Neuronal stem cell (in vitro differentiated cells): ENCODE data around the gene BBS7.

Experiments
- DNase-seq: peaks from one replicate; pipeline ENCODE4 v3.0.0-alpha.2; 2013; ENCODE audit warnings: low spot score
- H2AFZ ChIP-seq: one replicate; pipeline ENCODE4 v1.6.1; 2013; ENCODE audit warnings: mild to moderate bottlenecking, low read length, inconsistent platforms
- H2AK5ac ChIP-seq: 2 replicates; pipeline ENCODE4 v1.6.1; 2013; ENCODE audit warnings: low read depth, mild to moderate bottlenecking, inconsistent platforms, low read length, moderate library complexity, mixed read lengths
- H2BK120ac ChIP-seq: 2 replicates; pipeline ENCODE4 v1.6.1; 2013; ENCODE audit warnings: low read depth, mild to moderate bottlenecking, inconsistent platforms, low read length, moderate library complexity, mixed read lengths
- H2BK12ac ChIP-seq: one replicate; pipeline ENCODE4 v1.6.1; 2013; ENCODE audit warnings: low read length, inconsistent platforms
- H2BK15ac ChIP-seq: 2 replicates; pipeline ENCODE4 v1.6.1; 2013; ENCODE audit warnings: mild to moderate bottlenecking, low read length, inconsistent platforms, mixed read lengths
- H2BK5ac ChIP-seq: one replicate; pipeline ENCODE4 v1.6.1; 2013; ENCODE audit warnings: inconsistent platforms, mild to moderate bottlenecking, low read length, moderate library complexity
- H3K14ac ChIP-seq: one replicate; pipeline ENCODE4 v1.6.1; 2013; ENCODE audit warnings: low read length, inconsistent platforms
- H3K18ac ChIP-seq: 2 replicates; pipeline ENCODE4 v1.6.1; 2013; ENCODE audit warnings: low read length, inconsistent platforms
- H3K23ac ChIP-seq: 2 replicates; pipeline ENCODE4 v1.6.1; 2013; ENCODE audit warnings: low read depth, mild to moderate bottlenecking, mixed read lengths, low read length, inconsistent platforms; ENCODE audit not compliant: poor library complexity
- H3K27ac ChIP-seq: replicated peaks from 3 replicates; pipeline ENCODE4 v1.5.1; 2013; ENCODE audit warnings: low read length, inconsistent platforms
- H3K27me3 ChIP-seq, 3 experiments: 2 replicates each; pipeline ENCODE4 v1.6.1; 2013; ENCODE audit warnings: low read length in 3 of 3, mild to moderate bottlenecking in 2 of 3, inconsistent platforms in 1 of 3, low read depth in 1 of 3, mixed read lengths in 1 of 3, moderate library complexity in 1 of 3; ENCODE audit not compliant: control insufficient read depth in 3 of 3, insufficient read depth in 3 of 3
- H3K36me3 ChIP-seq, 2 donors: replicated peaks in 1 of 2; 2 replicates each; pipeline ENCODE4 v1.6.1; 2013; ENCODE audit warnings: low read length in 2 of 2; ENCODE audit not compliant: control insufficient read depth in 2 of 2, insufficient read depth in 2 of 2
- H3K4ac ChIP-seq: 2 replicates; pipeline ENCODE4 v1.6.1; 2013; ENCODE audit warnings: inconsistent platforms, mild to moderate bottlenecking, low read length, moderate library complexity
- H3K4me1 ChIP-seq, 2 donors: 1 replicate in 1 of 2; 2 replicates in 1 of 2; pipeline ENCODE4 v1.6.1; 2013; ENCODE audit warnings: low read length in 2 of 2, low read depth in 1 of 2; ENCODE audit not compliant: control insufficient read depth in 2 of 2, insufficient read depth in 1 of 2
- H3K4me2 ChIP-seq: one replicate; pipeline ENCODE4 v1.6.1; 2013; ENCODE audit warnings: mild to moderate bottlenecking, low read length, inconsistent platforms; ENCODE audit not compliant: insufficient read depth, poor library complexity, severe bottlenecking
- H3K4me3 ChIP-seq, 2 donors: 2 replicates each; pipeline ENCODE4 v1.5.1; 2013; ENCODE audit warnings: low read length in 2 of 2, mild to moderate bottlenecking in 2 of 2, inconsistent platforms in 1 of 2, moderate library complexity in 1 of 2
- H3K79me1 ChIP-seq: one replicate; pipeline ENCODE4 v1.6.1; 2013; ENCODE audit warnings: low read depth, mild to moderate bottlenecking, inconsistent platforms, low read length, moderate library complexity
- H3K9ac ChIP-seq: one replicate; pipeline ENCODE4 v1.6.1; 2013; ENCODE audit warnings: mild to moderate bottlenecking, low read depth, low read length, inconsistent platforms; ENCODE audit not compliant: poor library complexity
- H3K9me3 ChIP-seq, 2 donors: replicated peaks in 1 of 2; 2 replicates each; pipeline versions ENCODE3 to v1.6.1; 2013; ENCODE audit warnings: low read length in 2 of 2, mild to moderate bottlenecking in 2 of 2, inconsistent platforms in 1 of 2, low read depth in 1 of 2, mixed read lengths in 1 of 2, moderate library complexity in 1 of 2; ENCODE audit not compliant: control insufficient read depth in 2 of 2, insufficient read depth in 1 of 2
- H4K8ac ChIP-seq: one replicate; pipeline ENCODE4 v1.6.1; 2013; ENCODE audit warnings: low read depth, mild to moderate bottlenecking, inconsistent platforms, low read length, moderate library complexity
- H4K91ac ChIP-seq: one replicate; pipeline ENCODE4 v1.6.1; 2013; ENCODE audit warnings: low read length, low read depth, mild to moderate bottlenecking, inconsistent platforms; ENCODE audit not compliant: poor library complexity
- WGBS, 2 donors: extraction: QIAGEN DNeasy Blood & Tissue Kit; methylation state at CpG; one replicate each; pipeline ENCODE4 v1.1.7; 2013; ENCODE audit warnings: missing lambda C conversion rate in 2 of 2, mixed read lengths in 1 of 2; ENCODE audit not compliant: insufficient read length in 2 of 2, insufficient replicate concordance in 1 of 2; ENCODE audit errors: extremely low coverage in 2 of 2; 5-methylcytosine and 5-hydroxymethylcytosine counted together

Gene BBS7

GRCh38 chr4:121875652-121876051 is 5.4 kb upstream of the BBS7 start:
- H3K9ac ChIP-seq = no peak overlapping the region
- no peak overlapping the region for H2BK5ac ChIP-seq
- no peak overlapping the region for H2BK12ac ChIP-seq
- H3K4ac ChIP-seq = no peak overlapping the region
- H3K36me3 ChIP-seq = no peaks in the 10 kb centered on the region
- WGBS, 2 donors = no CpG with 5 or more reads among the region's 2 CpGs
- H4K91ac ChIP-seq = no peak overlapping the region
- no peak for DNase-seq
- no peak overlapping the region for H2AK5ac ChIP-seq
- H3K9me3 ChIP-seq = no peaks in the 10 kb centered on the region
- no peak overlapping the region for H2BK15ac ChIP-seq
- peaks cover 0 to 5% (median 0%) of the 10 kb centered on the region in 3 experiments for H3K27me3 ChIP-seq
- H3K79me1 ChIP-seq = no peaks in the 10 kb centered on the region
- H4K8ac ChIP-seq = no peak overlapping the region
- no peak overlapping the region for H3K23ac ChIP-seq
- no peak overlapping the region for H3K27ac ChIP-seq
- H2AFZ ChIP-seq = no peak overlapping the region
- no peak overlapping the region for H3K18ac ChIP-seq
- H3K4me2 ChIP-seq = no peak overlapping the region
- no peak overlapping the region for H3K14ac ChIP-seq
- H3K4me3 ChIP-seq = no peak overlapping the region
- peaks cover 2 to 6% of the 10 kb centered on the region in 2 donors for H3K4me1 ChIP-seq
- no peak overlapping the region for H2BK120ac ChIP-seq

DNA sequence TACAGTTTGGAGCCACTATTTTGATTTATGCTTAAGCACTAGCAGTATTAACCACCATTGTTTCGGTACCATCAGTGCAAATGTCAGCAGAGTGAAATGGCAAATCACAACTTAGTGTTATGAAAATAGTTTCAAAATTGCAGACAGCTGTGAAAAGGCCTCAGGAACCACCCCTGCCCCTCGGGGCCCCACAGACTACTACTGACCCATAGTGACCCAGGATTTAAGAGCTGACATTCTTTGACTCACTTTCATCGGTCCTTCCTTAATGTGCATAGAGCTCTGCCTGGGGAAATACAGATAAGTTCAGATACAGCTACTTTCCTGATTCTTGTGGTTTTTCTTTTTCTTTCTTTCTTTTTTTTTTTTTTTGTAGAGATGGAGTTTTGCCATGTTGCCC is 3.3 kb upstream of the BBS7 start:
- H3K18ac ChIP-seq = no peak overlapping the region
- no peak overlapping the region for H2BK15ac ChIP-seq
- no peak overlapping the region for H3K4me2 ChIP-seq
- no peak overlapping the region for H4K91ac ChIP-seq
- H2BK120ac ChIP-seq = no peak overlapping the region
- H3K27me3 ChIP-seq = peaks cover 0 to 4% (median 0%) of the 10 kb centered on the region in 3 experiments
- no peak overlapping the region for H3K4me3 ChIP-seq
- H2BK5ac ChIP-seq = no peak overlapping the region
- peaks cover 2 to 10% of the 10 kb centered on the region in 2 donors for H3K4me1 ChIP-seq
- H3K79me1 ChIP-seq = peaks cover 2% of the 10 kb centered on the region
- no peak overlapping the region for H2AK5ac ChIP-seq
- no peak overlapping the region for H3K27ac ChIP-seq
- H4K8ac ChIP-seq = no peak overlapping the region
- no peak overlapping the region for H3K23ac ChIP-seq
- H3K9ac ChIP-seq = no peak overlapping the region
- no peaks in the 10 kb centered on the region for H3K36me3 ChIP-seq
- no peak overlapping the region for H3K14ac ChIP-seq
- no CpG with 5 or more reads among the region's 3 CpGs for WGBS, 2 donors
- no peak overlapping the region for H2BK12ac ChIP-seq
- peak overlapping the region; percentile 24 for H2AFZ ChIP-seq
- no peak overlapping the region for H3K4ac ChIP-seq
- no peaks in the 10 kb centered on the region for H3K9me3 ChIP-seq
- no peak for DNase-seq

GRCh38 chr4:121863799-121864198 is 6.5 kb downstream of the BBS7 start:
- Histone ChIP-seq H3K23ac (no peak overlapping the region), H2BK5ac (no peak overlapping the region), H3K36me3 (peaks cover 0 to 83% of the 10 kb centered on the region in 2 donors), H2BK12ac (no peak overlapping the region), H4K8ac (no peak overlapping the region), H3K9me3 (peaks cover 0 to 18% of the 10 kb centered on the region in 2 donors), H3K4ac (no peak overlapping the region), H3K27me3 (no peaks in the 10 kb centered on the region), H2AFZ (no peak overlapping the region), H3K4me1 (peaks cover 0 to 2% of the 10 kb centered on the region in 2 donors), H2AK5ac (no peak overlapping the region), H3K4me3 (no peak overlapping the region), H3K14ac (no peak overlapping the region), H3K4me2 (no peak overlapping the region), H3K27ac (no peak overlapping the region), H3K18ac (no peak overlapping the region), H2BK15ac (no peak overlapping the region), H3K9ac (no peak overlapping the region), H2BK120ac (no peak overlapping the region), H3K79me1 (no peaks in the 10 kb centered on the region), H4K91ac (no peak overlapping the region)
- DNase-seq = no peak
- WGBS, 2 donors = no CpG with 5 or more reads among the region's 7 CpGs

- no peak for DNase-seq
- Histone ChIP-seq H2BK15ac (no peak overlapping the region), H3K9me3 (peaks cover 0 to 3% of the 10 kb centered on the region in 2 donors), H3K18ac (no peak overlapping the region), H3K36me3 (peaks cover 0 to 81% of the 10 kb centered on the region in 2 donors), H3K9ac (no peak overlapping the region), H3K79me1 (no peaks in the 10 kb centered on the region), H3K4me3 (no peak overlapping the region), H2BK12ac (no peak overlapping the region), H3K27me3 (no peaks in the 10 kb centered on the region), H3K4ac (no peak overlapping the region), H2BK5ac (no peak overlapping the region), H2BK120ac (no peak overlapping the region), H3K23ac (no peak overlapping the region), H3K4me2 (no peak overlapping the region), H2AK5ac (no peak overlapping the region), H3K14ac (no peak overlapping the region), H4K91ac (no peak overlapping the region), H3K27ac (no peak overlapping the region), H2AFZ (no peak overlapping the region), H4K8ac (no peak overlapping the region), H3K4me1 (peaks cover 0 to 2% of the 10 kb centered on the region in 2 donors)
- no CpG with 5 or more reads among the region's 2 CpGs for WGBS, 2 donors
Observed at GRCh38 chr4:121861426-121861825, 8.8 kb downstream of the BBS7 start.
